Cardiac septum (tissue), 1 donor: ENCODE data around the gene MRPS12. TPM values are rescaled to one million over a fixed set of nuclear protein-coding genes. Genes with fewer than 3 reads are reported as not detected.
"Not testable (repeated sequence)": the region's sequence is repeated elsewhere in the genome, so short reads cannot be mapped to it uniquely, and the experiment has no call there.

Experiments used
- DNase-seq: peaks from one replicate; pipeline ENCODE4 v3.0.0-alpha.2; 2020; ENCODE audit warnings: low spot score
- intact Hi-C: fragments of 100-400 bp; cut with DNase I; formaldehyde crosslinking; loops from one replicate; pipeline ENCODE4 v1.14.0; 2022
- total RNA-seq: library from RNA; stranded (reverse); fragmentation: NEBNext Ultra II Directional; extraction: Animal tissue kit (Norgen Biotek cat#: 25700); gene quantifications from one replicate; pipeline ENCODE4 v1.2.1, GENCODE V29; 2021
- donor health status: DM: no; HTN: no; CAD: no.

Gene MRPS12
- total RNA-seq, 1 donor from 2014 or later, result 40.4 TPM

GRCh38 chr19:38959618-38960017 is 28.9 kb downstream of the MRPS12 start:
- intact Hi-C loops, result loop anchor here (10.0 kb wide), 2 partner anchors 165 to 365 kb away; partner anchors contain the start of genes LRFN1 and PAK4
- DNase-seq, result no peak

DNA sequence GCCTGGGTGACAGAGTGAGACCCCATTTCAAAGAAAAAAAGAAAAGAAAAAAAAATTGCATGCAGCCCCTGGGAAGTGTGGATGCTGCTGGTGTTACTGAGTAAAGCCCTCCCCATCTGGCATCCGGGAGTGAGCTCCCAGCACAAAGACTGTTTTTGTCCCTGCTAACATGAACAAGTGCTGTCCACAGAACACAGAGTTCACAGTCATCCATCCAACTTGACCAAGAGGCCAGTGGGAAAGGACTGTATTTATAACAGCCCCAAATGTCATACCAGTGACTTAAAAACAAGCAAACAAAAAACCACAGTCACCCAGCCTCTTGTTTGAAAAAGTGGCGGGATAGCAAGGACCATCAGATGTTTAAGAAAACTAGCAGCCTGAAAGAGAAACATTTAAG is 34.0 kb downstream of the MRPS12 start:
- DNase-seq, result no peak
- intact Hi-C loops, result loop anchor here (10.0 kb wide), 2 partner anchors 160 to 360 kb away; partner anchors contain the start of genes LRFN1 and PAK4

- intact Hi-C loops, result loop anchor here (10.0 kb wide), 2 partner anchors 159 to 359 kb away; partner anchors contain the start of genes LRFN1 and PAK4
These were observed 35.4 kb downstream of the MRPS12 start for GRCh38 chr19:38966149-38966548.

DNA sequence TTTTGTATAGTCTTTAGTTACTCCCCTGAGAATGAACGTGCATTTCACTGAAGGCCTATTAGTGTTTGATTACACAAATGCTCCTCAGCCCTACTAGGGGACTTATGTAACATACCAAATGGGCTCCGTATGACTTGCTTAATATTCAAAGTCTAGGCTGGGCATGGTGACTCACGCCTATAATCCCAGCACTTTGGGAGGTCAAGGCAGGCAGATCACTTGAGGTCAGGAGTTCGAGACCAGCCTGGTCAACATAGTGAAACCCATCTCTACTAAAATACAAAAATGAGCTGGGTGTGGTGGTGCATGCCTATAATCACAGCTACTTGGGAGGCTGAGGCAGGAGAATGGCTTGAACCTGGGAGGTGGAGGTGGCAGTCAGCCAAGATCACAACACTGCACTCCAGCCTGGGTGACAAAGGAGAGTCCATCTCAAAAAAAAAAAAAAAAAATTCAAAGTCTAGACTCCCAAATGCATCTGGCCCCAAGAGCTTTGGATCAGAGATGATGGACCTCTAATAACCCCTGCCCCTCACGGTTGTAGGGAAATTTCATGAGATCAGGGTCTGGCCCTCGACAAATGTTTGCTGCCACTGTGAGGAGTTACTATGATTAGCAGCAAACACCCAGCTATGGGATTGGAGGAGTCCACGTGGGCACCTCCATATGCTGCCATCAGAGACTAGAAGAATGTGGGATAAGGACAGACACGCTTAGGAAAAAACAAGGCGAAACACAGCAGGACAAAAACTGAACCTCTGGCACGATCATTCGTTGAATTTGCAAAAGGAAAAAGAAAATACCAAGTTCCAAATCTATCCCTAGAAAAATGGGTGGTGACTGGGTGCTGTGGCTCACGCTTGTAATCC is 40.2 kb downstream of the MRPS12 start:
- DNase-seq, result no peak
- intact Hi-C loops, result no loop called here

More at GRCh38 chr19:38966149-38966548, 35.4 kb downstream of the MRPS12 start:
- DNase-seq, result not testable (repeated sequence)

GRCh38 chr19:38971672-38972071 is 40.9 kb downstream of the MRPS12 start:
- no peak for DNase-seq
- intact Hi-C loops, result no loop called here

DNA sequence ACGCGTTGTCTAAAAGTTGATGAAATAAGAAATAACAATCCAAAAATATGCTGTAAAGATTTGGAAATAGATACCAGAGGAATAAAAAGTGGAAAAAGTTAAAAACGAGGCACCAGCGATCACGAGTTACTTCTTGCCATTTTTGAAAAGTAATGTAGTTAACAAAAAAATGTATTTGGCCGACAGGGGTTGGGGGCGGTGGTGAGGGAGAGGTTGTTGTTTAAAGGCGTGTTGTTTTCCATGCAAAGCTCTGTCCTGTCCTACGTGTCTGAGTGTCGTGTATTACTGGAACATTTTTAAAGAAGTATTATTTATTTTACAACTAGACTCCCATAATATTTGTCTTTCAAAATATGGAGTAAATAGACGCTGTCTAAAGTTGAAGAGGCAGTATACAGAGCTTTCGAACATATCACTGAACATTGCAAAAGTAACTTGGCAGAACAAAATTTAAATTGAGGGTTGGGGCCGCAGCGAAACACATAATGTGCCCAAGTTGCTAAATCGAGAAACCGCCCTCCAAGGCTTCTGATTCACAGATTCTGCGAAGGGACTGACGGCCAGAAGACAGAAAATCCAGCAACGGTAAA is 44.0 kb downstream of the MRPS12 start:
- DNase-seq, result no peak
- intact Hi-C loops, result no loop called here

GRCh38 chr19:38975214-38975860 is 44.6 kb downstream of the MRPS12 start, which contains the start of gene FBXO17:
TSS of gene FBXO17 (minus strand) at chr19:38975742. CDS start at chr19:38950319, 25,423 bp downstream.
- intact Hi-C loops, result no loop called here
- peak; percentile 75 for DNase-seq

- intact Hi-C loops, result no loop called here
- no peak for DNase-seq
These were observed 45.1 kb downstream of the MRPS12 start for GRCh38 chr19:38975861-38976271.

GRCh38 chr19:38977445-38978325 is 46.9 kb downstream of the MRPS12 start:
- DNase-seq, result no peak
- intact Hi-C loops, result no loop called here

GRCh38 chr19:38978326-38978689 is 47.6 kb downstream of the MRPS12 start:
- intact Hi-C loops, result no loop called here

DNA sequence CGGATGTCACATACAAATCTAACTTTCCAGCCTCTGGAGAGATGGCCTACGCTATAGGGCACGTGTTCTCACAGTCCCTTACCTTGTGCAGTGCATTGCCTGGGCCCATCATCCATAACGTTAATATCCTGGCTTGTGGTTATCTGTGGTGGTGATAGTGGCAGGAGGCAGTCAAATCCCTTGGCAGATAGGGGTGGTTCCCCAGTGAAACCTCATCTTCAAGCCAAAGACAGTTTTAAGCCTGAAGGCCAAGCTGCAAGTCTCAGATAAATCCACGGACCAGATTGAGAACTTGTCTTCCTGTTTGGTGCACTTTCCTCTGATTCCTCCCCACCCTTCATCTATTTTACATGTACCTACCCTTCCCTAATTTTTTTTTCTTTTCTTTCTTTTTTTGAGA is 49.1 kb downstream of the MRPS12 start:
- DNase-seq, result no peak
- intact Hi-C loops, result no loop called here

More at GRCh38 chr19:38978326-38978689, 47.6 kb downstream of the MRPS12 start:
- DNase-seq, result no peak

DNA sequence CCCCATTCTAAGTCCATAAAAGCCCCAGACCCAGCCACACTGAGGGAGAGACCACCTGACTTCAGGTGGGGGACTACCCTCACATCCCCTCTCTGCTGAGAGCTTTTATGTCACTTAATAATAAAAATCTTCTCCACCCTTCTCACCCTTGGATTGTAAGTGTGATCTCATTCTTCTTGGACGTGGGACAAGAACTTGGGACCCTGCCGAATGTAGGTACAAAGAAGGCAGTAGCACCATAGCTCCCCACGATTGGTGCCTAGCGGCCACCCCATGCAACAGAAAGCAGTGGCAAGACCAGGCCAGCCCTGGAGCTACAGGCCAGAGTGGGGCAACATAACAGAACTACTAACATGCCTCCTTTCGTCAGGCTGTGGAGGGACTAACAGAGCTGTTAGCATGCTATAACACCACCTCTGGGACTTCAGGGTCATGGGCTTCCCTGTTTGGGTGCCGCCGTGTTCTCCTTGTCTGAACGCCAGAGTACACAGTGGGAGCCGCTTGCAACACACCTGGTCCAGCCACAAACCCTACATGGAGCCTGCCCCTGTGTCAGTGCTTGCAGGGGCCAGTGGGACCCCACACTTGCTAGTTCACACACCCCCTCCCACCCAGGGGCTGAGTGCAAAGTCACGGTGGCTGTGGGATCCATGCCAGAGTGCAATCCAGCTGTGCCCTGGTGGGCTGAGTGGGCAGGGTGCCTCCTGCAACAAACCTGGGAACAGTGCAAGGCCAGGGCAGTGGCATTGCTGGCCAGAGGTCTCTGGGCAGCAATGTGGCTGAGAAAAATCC is 50.0 kb downstream of the MRPS12 start:
- no peak for DNase-seq
- intact Hi-C loops, result no loop called here

Other genes starting within 250 kb of the MRPS12 start
- 1.7 TPM for gene CAPN12, start 186.5 kb upstream of the MRPS12 start, total RNA-seq
- gene LGALS7, start 157.4 kb upstream of the MRPS12 start, total RNA-seq, result not detected
- gene LGALS7B, start 141.7 kb upstream of the MRPS12 start, total RNA-seq, result not detected
- 0.54 TPM for gene LGALS4, start 118.0 kb upstream of the MRPS12 start, total RNA-seq
- 377 TPM for gene ECH1, start 99.2 kb upstream of the MRPS12 start, total RNA-seq
- gene HNRNPL, start 81.0 kb upstream of the MRPS12 start, total RNA-seq, result 136 TPM
- gene RINL, start 52.7 kb upstream of the MRPS12 start, total RNA-seq, result 2.0 TPM
- gene SIRT2, start 31.3 kb upstream of the MRPS12 start, total RNA-seq, result 49.6 TPM
- gene NFKBIB, start 31.0 kb upstream of the MRPS12 start, total RNA-seq, result 22.0 TPM
- gene CCER2, start 18.8 kb upstream of the MRPS12 start, total RNA-seq, result not detected
- gene SARS2, start 181 bp upstream of the MRPS12 start, total RNA-seq, result 12.6 TPM
- 3.3 TPM for gene FBXO17, start 44.8 kb downstream of the MRPS12 start, total RNA-seq
- 15.3 TPM for gene FBXO27, start 101.6 kb downstream of the MRPS12 start, total RNA-seq
- gene ACP7, start 153.4 kb downstream of the MRPS12 start, total RNA-seq, result not detected
- gene PAK4, start 194.8 kb downstream of the MRPS12 start, total RNA-seq, result 18.6 TPM